ENCODE measurements around the gene SOX2.
A peak's percentile ranks its signal among the peaks of the same experiment; 100 is the strongest.

SOX2 gene

DNA sequence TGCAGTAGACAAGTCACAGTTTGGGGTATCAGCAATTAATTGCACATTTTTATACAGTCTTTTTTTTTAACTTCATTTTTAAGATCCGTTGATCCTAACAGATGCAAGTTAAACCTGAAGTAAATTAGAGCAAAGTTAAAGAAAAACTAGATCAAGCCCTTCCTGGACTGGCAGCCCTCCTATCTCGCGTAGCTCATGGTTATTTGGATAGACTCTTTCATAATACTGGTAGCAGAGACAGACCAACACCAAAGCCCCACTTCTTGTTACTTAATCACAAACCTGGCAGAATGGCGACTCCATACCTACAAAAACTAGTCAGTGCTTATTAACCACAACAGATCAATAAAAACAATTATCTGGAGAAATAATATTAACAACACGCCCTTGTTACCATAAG lies 26.8 kb downstream of the SOX2 start:
- no peak overlapping the region for H2BK15ac ChIP-seq (ENCODE audit: low read length)
- H3K4ac ChIP-seq (ENCODE audit: low read length), result no peak overlapping the region
- no peak overlapping the region for H2BK120ac ChIP-seq (ENCODE audit: low read depth, low read length)
- H3K27me3 ChIP-seq (ENCODE audit: control insufficient read depth in 3 of 3, insufficient read depth in 3 of 3, low read depth in 1 of 3, low read length in 3 of 3), result no peaks in the 10 kb centered on the region
- peaks cover 10 to 58% of the 10 kb centered on the region in 2 donors for H3K4me1 ChIP-seq (ENCODE audit: control insufficient read depth in 2 of 2, insufficient read depth in 1 of 2, low read depth in 1 of 2, low read length in 2 of 2)
- H3K9ac ChIP-seq (ENCODE audit: low read depth, low read length, poor library complexity), result no peak overlapping the region
- DNase-seq (ENCODE audit: low spot score), result no peak
- H3K4me2 ChIP-seq (ENCODE audit: insufficient read depth, low read length, poor library complexity, severe bottlenecking), result no peak overlapping the region
- no peak overlapping the region for H4K8ac ChIP-seq (ENCODE audit: low read depth, low read length)
- H3K9me3 ChIP-seq (replicated peaks in 1 of 2; ENCODE audit: control insufficient read depth in 2 of 2, insufficient read depth in 1 of 2, low read depth in 1 of 2, low read length in 2 of 2), result no peaks in the 10 kb centered on the region
- no peak overlapping the region for H3K23ac ChIP-seq (ENCODE audit: low read depth, low read length, poor library complexity)
- no peak overlapping the region for H3K18ac ChIP-seq (ENCODE audit: low read length)
- no peak overlapping the region for H2AFZ ChIP-seq (ENCODE audit: low read length)
- H3K14ac ChIP-seq (ENCODE audit: low read length), result no peak overlapping the region
- no peak overlapping the region for H4K91ac ChIP-seq (ENCODE audit: low read depth, low read length, poor library complexity)
- no peak overlapping the region for H2BK5ac ChIP-seq (ENCODE audit: low read length)
- no peaks in the 10 kb centered on the region for H3K79me1 ChIP-seq (ENCODE audit: low read depth, low read length)
- no peak overlapping the region for H3K27ac ChIP-seq (replicated peaks; ENCODE audit: low read length)
- no peak overlapping the region for H2BK12ac ChIP-seq (ENCODE audit: low read length)
- no peak overlapping the region for H3K4me3 ChIP-seq (ENCODE audit: low read length in 2 of 2)
- no CpG with 5 or more reads among the region's 5 CpGs for WGBS, 2 donors (ENCODE audit: extremely low coverage in 2 of 2, insufficient read length in 2 of 2, insufficient replicate concordance in 1 of 2)
- H2AK5ac ChIP-seq (ENCODE audit: low read depth, low read length), result no peak overlapping the region
- H3K36me3 ChIP-seq (replicated peaks in 1 of 2; ENCODE audit: control insufficient read depth in 2 of 2, insufficient read depth in 2 of 2, low read length in 2 of 2), result peaks cover 0 to 34% of the 10 kb centered on the region in 2 donors

DNA sequence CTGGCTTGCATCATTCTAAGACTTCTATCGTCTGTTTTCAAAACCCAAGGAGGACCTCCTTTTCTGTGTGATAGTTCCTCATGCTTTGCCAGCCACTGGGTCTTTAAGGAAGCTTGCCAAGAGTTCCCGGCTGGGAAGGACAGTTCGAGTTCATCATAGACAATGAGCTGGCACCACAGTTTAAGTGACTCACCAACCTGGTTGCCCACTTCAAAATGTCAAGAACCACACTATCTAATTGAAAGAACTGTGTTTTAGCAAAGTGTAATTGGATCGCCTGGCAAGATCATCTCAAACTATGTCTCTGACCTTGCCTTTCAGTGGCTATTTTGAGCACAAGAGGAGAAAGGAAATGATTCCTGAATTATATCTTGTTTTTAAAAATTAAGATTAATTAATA lies 27.9 kb downstream of the SOX2 start:
- Histone ChIP-seq H3K79me1 (ENCODE audit: low read depth, low read length) (no peaks in the 10 kb centered on the region), H2BK12ac (ENCODE audit: low read length) (no peak overlapping the region), H3K4me2 (ENCODE audit: insufficient read depth, low read length, poor library complexity, severe bottlenecking) (no peak overlapping the region), H2BK5ac (ENCODE audit: low read length) (no peak overlapping the region), H2BK120ac (ENCODE audit: low read depth, low read length) (no peak overlapping the region), H2AFZ (ENCODE audit: low read length) (no peak overlapping the region), H3K27me3 (ENCODE audit: control insufficient read depth in 3 of 3, insufficient read depth in 3 of 3, low read depth in 1 of 3, low read length in 3 of 3) (no peaks in the 10 kb centered on the region), H3K9me3 (replicated peaks in 1 of 2; ENCODE audit: control insufficient read depth in 2 of 2, insufficient read depth in 1 of 2, low read depth in 1 of 2, low read length in 2 of 2) (no peaks in the 10 kb centered on the region), H4K91ac (ENCODE audit: low read depth, low read length, poor library complexity) (no peak overlapping the region), H3K4ac (ENCODE audit: low read length) (no peak overlapping the region), H3K4me1 (ENCODE audit: control insufficient read depth in 2 of 2, insufficient read depth in 1 of 2, low read depth in 1 of 2, low read length in 2 of 2) (peaks cover 10 to 65% of the 10 kb centered on the region in 2 donors), H3K36me3 (replicated peaks in 1 of 2; ENCODE audit: control insufficient read depth in 2 of 2, insufficient read depth in 2 of 2, low read length in 2 of 2) (peaks cover 0 to 31% of the 10 kb centered on the region in 2 donors), H3K18ac (ENCODE audit: low read length) (no peak overlapping the region), H4K8ac (ENCODE audit: low read depth, low read length) (no peak overlapping the region), H3K27ac (replicated peaks; ENCODE audit: low read length) (no peak overlapping the region), H3K4me3 (ENCODE audit: low read length in 2 of 2) (no peak overlapping the region), H3K9ac (ENCODE audit: low read depth, low read length, poor library complexity) (no peak overlapping the region), H2BK15ac (ENCODE audit: low read length) (no peak overlapping the region), H2AK5ac (ENCODE audit: low read depth, low read length) (no peak overlapping the region), H3K14ac (ENCODE audit: low read length) (no peak overlapping the region), H3K23ac (ENCODE audit: low read depth, low read length, poor library complexity) (no peak overlapping the region)
- no peak for DNase-seq (ENCODE audit: low spot score)
- no CpG with 5 or more reads among the region's 4 CpGs for WGBS, 2 donors (ENCODE audit: extremely low coverage in 2 of 2, insufficient read length in 2 of 2, insufficient replicate concordance in 1 of 2)

DNA sequence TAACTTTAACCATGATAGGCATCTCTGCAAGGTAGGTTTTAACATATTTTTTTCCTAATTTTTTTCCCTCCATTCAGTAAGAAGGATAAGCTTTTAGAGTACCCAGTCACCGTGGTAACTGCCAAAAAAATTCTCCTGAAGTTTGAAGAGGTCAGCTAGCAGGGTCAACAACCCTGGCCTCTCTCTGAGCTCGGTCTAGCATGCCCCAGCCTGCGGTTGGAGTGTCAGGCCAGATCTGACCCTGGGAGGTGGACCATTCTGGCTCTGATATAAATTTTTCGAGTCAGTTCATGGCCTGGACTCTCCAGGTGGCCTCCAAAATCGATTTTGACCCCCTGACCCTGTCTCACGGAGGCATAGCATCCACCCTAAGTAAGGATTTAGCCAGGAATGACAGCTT lies 29.7 kb downstream of the SOX2 start:
- no peak overlapping the region for H2BK12ac ChIP-seq (ENCODE audit: low read length)
- no peak overlapping the region for H4K91ac ChIP-seq (ENCODE audit: low read depth, low read length, poor library complexity)
- H3K27ac ChIP-seq (replicated peaks; ENCODE audit: low read length), result peak overlapping the region; percentile 4
- no peak overlapping the region for H2BK5ac ChIP-seq (ENCODE audit: low read length)
- no peak overlapping the region for H2BK120ac ChIP-seq (ENCODE audit: low read depth, low read length)
- no peak overlapping the region for H3K18ac ChIP-seq (ENCODE audit: low read length)
- H3K4ac ChIP-seq (ENCODE audit: low read length), result no peak overlapping the region
- no peak overlapping the region for H3K4me3 ChIP-seq (ENCODE audit: low read length in 2 of 2)
- H2BK15ac ChIP-seq (ENCODE audit: low read length), result no peak overlapping the region
- H3K27me3 ChIP-seq (ENCODE audit: control insufficient read depth in 3 of 3, insufficient read depth in 3 of 3, low read depth in 1 of 3, low read length in 3 of 3), result no peaks in the 10 kb centered on the region
- peaks cover 2 to 53% of the 10 kb centered on the region in 2 donors for H3K4me1 ChIP-seq (ENCODE audit: control insufficient read depth in 2 of 2, insufficient read depth in 1 of 2, low read depth in 1 of 2, low read length in 2 of 2)
- no peaks in the 10 kb centered on the region for H3K79me1 ChIP-seq (ENCODE audit: low read depth, low read length)
- peaks cover 0 to 30% of the 10 kb centered on the region in 2 donors for H3K36me3 ChIP-seq (replicated peaks in 1 of 2; ENCODE audit: control insufficient read depth in 2 of 2, insufficient read depth in 2 of 2, low read length in 2 of 2)
- H3K9me3 ChIP-seq (replicated peaks in 1 of 2; ENCODE audit: control insufficient read depth in 2 of 2, insufficient read depth in 1 of 2, low read depth in 1 of 2, low read length in 2 of 2), result no peaks in the 10 kb centered on the region
- no peak overlapping the region for H2AK5ac ChIP-seq (ENCODE audit: low read depth, low read length)
- H3K14ac ChIP-seq (ENCODE audit: low read length), result no peak overlapping the region
- no peak overlapping the region for H3K23ac ChIP-seq (ENCODE audit: low read depth, low read length, poor library complexity)
- DNase-seq (ENCODE audit: low spot score), result no peak
- H2AFZ ChIP-seq (ENCODE audit: low read length), result no peak overlapping the region
- H3K4me2 ChIP-seq (ENCODE audit: insufficient read depth, low read length, poor library complexity, severe bottlenecking), result peak overlapping the region; percentile 19
- H3K9ac ChIP-seq (ENCODE audit: low read depth, low read length, poor library complexity), result no peak overlapping the region
- no CpG with 5 or more reads among the region's 6 CpGs for WGBS, 2 donors (ENCODE audit: extremely low coverage in 2 of 2, insufficient read length in 2 of 2, insufficient replicate concordance in 1 of 2)
- no peak overlapping the region for H4K8ac ChIP-seq (ENCODE audit: low read depth, low read length)

DNA sequence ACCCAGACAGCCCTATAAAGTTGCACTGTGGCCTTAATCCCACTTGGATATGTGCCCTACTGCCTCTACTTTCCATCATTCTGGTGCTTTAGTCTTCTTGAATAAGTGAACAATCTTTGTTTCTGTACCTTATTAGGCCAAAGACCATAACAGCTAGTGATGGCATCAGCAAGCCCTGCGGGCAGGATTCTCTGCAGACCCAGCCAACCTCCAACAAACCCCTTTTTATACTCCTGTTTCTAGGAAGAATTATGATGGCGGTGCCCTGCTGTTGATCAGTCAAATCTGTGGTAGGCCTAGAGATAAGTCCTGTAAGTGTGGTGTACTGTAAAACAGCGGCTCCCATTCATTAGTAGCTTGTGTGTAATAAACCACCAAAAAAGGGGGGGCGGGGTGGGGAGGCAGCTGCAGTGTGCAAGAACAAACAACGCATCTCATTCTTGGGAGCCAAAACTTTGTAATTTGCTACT lies 40.5 kb downstream of the SOX2 start:
- H3K23ac ChIP-seq (ENCODE audit: low read depth, low read length, poor library complexity), result no peak overlapping the region
- H3K4me3 ChIP-seq (ENCODE audit: low read length in 2 of 2), result no peak overlapping the region
- no peak overlapping the region for H2BK15ac ChIP-seq (ENCODE audit: low read length)
- H3K79me1 ChIP-seq (ENCODE audit: low read depth, low read length), result no peaks in the 10 kb centered on the region
- H2BK12ac ChIP-seq (ENCODE audit: low read length), result no peak overlapping the region
- no peak overlapping the region for H3K4me2 ChIP-seq (ENCODE audit: insufficient read depth, low read length, poor library complexity, severe bottlenecking)
- no peak overlapping the region for H3K9ac ChIP-seq (ENCODE audit: low read depth, low read length, poor library complexity)
- no CpG with 5 or more reads among the region's 5 CpGs for WGBS, 2 donors (ENCODE audit: extremely low coverage in 2 of 2, insufficient read length in 2 of 2, insufficient replicate concordance in 1 of 2)
- H3K14ac ChIP-seq (ENCODE audit: low read length), result no peak overlapping the region
- H3K18ac ChIP-seq (ENCODE audit: low read length), result no peak overlapping the region
- H3K27me3 ChIP-seq (ENCODE audit: control insufficient read depth in 3 of 3, insufficient read depth in 3 of 3, low read depth in 1 of 3, low read length in 3 of 3), result no peaks in the 10 kb centered on the region
- H2BK120ac ChIP-seq (ENCODE audit: low read depth, low read length), result no peak overlapping the region
- H2AFZ ChIP-seq (ENCODE audit: low read length), result no peak overlapping the region
- H3K4ac ChIP-seq (ENCODE audit: low read length), result no peak overlapping the region
- no peak overlapping the region for H4K8ac ChIP-seq (ENCODE audit: low read depth, low read length)
- H4K91ac ChIP-seq (ENCODE audit: low read depth, low read length, poor library complexity), result no peak overlapping the region
- H3K4me1 ChIP-seq (ENCODE audit: control insufficient read depth in 2 of 2, insufficient read depth in 1 of 2, low read depth in 1 of 2, low read length in 2 of 2), result peaks cover 10 to 29% of the 10 kb centered on the region in 2 donors
- H2AK5ac ChIP-seq (ENCODE audit: low read depth, low read length), result no peak overlapping the region
- H3K27ac ChIP-seq (replicated peaks; ENCODE audit: low read length), result no peak overlapping the region
- H3K36me3 ChIP-seq (replicated peaks in 1 of 2; ENCODE audit: control insufficient read depth in 2 of 2, insufficient read depth in 2 of 2, low read length in 2 of 2), result peaks cover 0 to 10% of the 10 kb centered on the region in 2 donors
- no peak overlapping the region for H2BK5ac ChIP-seq (ENCODE audit: low read length)
- H3K9me3 ChIP-seq (replicated peaks in 1 of 2; ENCODE audit: control insufficient read depth in 2 of 2, insufficient read depth in 1 of 2, low read depth in 1 of 2, low read length in 2 of 2), result peaks cover 0 to 3% of the 10 kb centered on the region in 2 donors
- no peak for DNase-seq (ENCODE audit: low spot score)

Data from neuronal stem cell (in vitro differentiated cells).